ENCODE measurements around the gene PCARE.

PCARE gene

GRCh38 chr2:29114946-29115609 is 40.8 kb upstream of the PCARE start, which contains the start of gene CLIP4:
TSS of gene CLIP4 (plus strand) at chr2:29115415. CDS start at chr2:29121389, 5,974 bp downstream.
- H3K27me3 ChIP-seq (ENCODE audit: insufficient read depth, low read length, poor library complexity, severe bottlenecking) = peaks cover 7% of the 10 kb centered on the region
- H3K9ac ChIP-seq (ENCODE audit: low read depth, low read length, poor library complexity, severe bottlenecking) = peak within 1 kb of the TSS; percentile 38
- peak within 1 kb of the TSS; percentile 69 for H3K4me3 ChIP-seq (ENCODE audit: low read length, poor library complexity, severe bottlenecking)
- peaks cover 19% of the 10 kb centered on the region for H3K4me1 ChIP-seq (ENCODE audit: insufficient read depth, low read length, poor library complexity, severe bottlenecking)
- H3K9me3 ChIP-seq (ENCODE audit: insufficient read depth, low read depth, low read length) = no peaks in the 10 kb centered on the region
- H3K36me3 ChIP-seq (ENCODE audit: insufficient read depth, low read length) = no peaks in the 10 kb centered on the region
- H3K79me2 ChIP-seq (ENCODE audit: insufficient read depth, low read length) = no peaks in the 10 kb centered on the region
- TF ChIP-seq EZH2phosphoT487 (IDR thresholded peaks at IDR 0.05; ENCODE audit: borderline replicate concordance) (no peak), CTCF (conservative IDR thresholded peaks at IDR 0.05; ENCODE audit: low read length) (no peak)
- no peaks in the 10 kb centered on the region for H3F3A ChIP-seq (ENCODE audit: low read depth)
- H2AFZ ChIP-seq (ENCODE audit: low read length) = peak within 1 kb of the TSS; percentile 87
- no peaks in the 10 kb centered on the region for H3K9me2 ChIP-seq (replicated peaks; ENCODE audit: low read depth, low read length)
- H3K4me2 ChIP-seq (ENCODE audit: low read depth, low read length, poor library complexity, severe bottlenecking) = peak within 1 kb of the TSS; percentile 81
- H4K20me1 ChIP-seq (ENCODE audit: insufficient read depth, low read length, poor library complexity, severe bottlenecking) = no peaks in the 10 kb centered on the region

GRCh38 chr2:29114586-29114945 is 40.2 kb upstream of the PCARE start:
- Histone ChIP-seq H3K27me3 (ENCODE audit: insufficient read depth, low read length, poor library complexity, severe bottlenecking) (peaks cover 7% of the 10 kb centered on the region), H3K4me3 (ENCODE audit: low read length, poor library complexity, severe bottlenecking) (no peak overlapping the region), H4K20me1 (ENCODE audit: insufficient read depth, low read length, poor library complexity, severe bottlenecking) (no peaks in the 10 kb centered on the region), H3K4me1 (ENCODE audit: insufficient read depth, low read length, poor library complexity, severe bottlenecking) (peaks cover 19% of the 10 kb centered on the region), H3K9me2 (replicated peaks; ENCODE audit: low read depth, low read length) (no peaks in the 10 kb centered on the region), H3K4me2 (ENCODE audit: low read depth, low read length, poor library complexity, severe bottlenecking) (peak overlapping the region; percentile 23), H3F3A (ENCODE audit: low read depth) (no peaks in the 10 kb centered on the region), H3K79me2 (ENCODE audit: insufficient read depth, low read length) (no peaks in the 10 kb centered on the region), H3K9me3 (ENCODE audit: insufficient read depth, low read depth, low read length) (no peaks in the 10 kb centered on the region), H3K9ac (ENCODE audit: low read depth, low read length, poor library complexity, severe bottlenecking) (no peak overlapping the region), H2AFZ (ENCODE audit: low read length) (no peak overlapping the region), H3K36me3 (ENCODE audit: insufficient read depth, low read length) (no peaks in the 10 kb centered on the region)
- TF ChIP-seq CTCF (conservative IDR thresholded peaks at IDR 0.05; ENCODE audit: low read length) = no peak
- TF ChIP-seq EZH2phosphoT487 (IDR thresholded peaks at IDR 0.05; ENCODE audit: borderline replicate concordance) = no peak

GRCh38 chr2:29113891-29114321 is 39.6 kb upstream of the PCARE start:
- Histone ChIP-seq H3K9me3 (ENCODE audit: insufficient read depth, low read depth, low read length) (no peaks in the 10 kb centered on the region), H3K36me3 (ENCODE audit: insufficient read depth, low read length) (no peaks in the 10 kb centered on the region), H3K4me3 (ENCODE audit: low read length, poor library complexity, severe bottlenecking) (no peak overlapping the region), H3K79me2 (ENCODE audit: insufficient read depth, low read length) (no peaks in the 10 kb centered on the region), H3F3A (ENCODE audit: low read depth) (no peaks in the 10 kb centered on the region), H3K4me1 (ENCODE audit: insufficient read depth, low read length, poor library complexity, severe bottlenecking) (peaks cover 13% of the 10 kb centered on the region), H3K9me2 (replicated peaks; ENCODE audit: low read depth, low read length) (no peaks in the 10 kb centered on the region), H3K9ac (ENCODE audit: low read depth, low read length, poor library complexity, severe bottlenecking) (no peak overlapping the region), H3K27me3 (ENCODE audit: insufficient read depth, low read length, poor library complexity, severe bottlenecking) (peaks cover 7% of the 10 kb centered on the region), H3K4me2 (ENCODE audit: low read depth, low read length, poor library complexity, severe bottlenecking) (no peak overlapping the region), H4K20me1 (ENCODE audit: insufficient read depth, low read length, poor library complexity, severe bottlenecking) (no peaks in the 10 kb centered on the region), H2AFZ (ENCODE audit: low read length) (no peak overlapping the region)
- no peak for TF ChIP-seq CTCF (conservative IDR thresholded peaks at IDR 0.05; ENCODE audit: low read length)
- no peak for TF ChIP-seq EZH2phosphoT487 (IDR thresholded peaks at IDR 0.05; ENCODE audit: borderline replicate concordance)

Measured in Loucy (cell line).